Suppressor macrophage (primary cell): Measurements from ENCODE around the gene HOXD9.

Source experiments
- DNase-seq, 4 experiments: peaks; one replicate each; pipeline ENCODE4 v3.0.0-alpha.2; 2020 to 2022

The HOXD9 gene

GRCh38 chr2:176155356-176156044, 33.0 kb downstream of the HOXD9 start:
- no peak for DNase-seq

GRCh38 chr2:176156301-176156806, 33.8 kb downstream of the HOXD9 start:
- DNase-seq = no peak

DNA sequence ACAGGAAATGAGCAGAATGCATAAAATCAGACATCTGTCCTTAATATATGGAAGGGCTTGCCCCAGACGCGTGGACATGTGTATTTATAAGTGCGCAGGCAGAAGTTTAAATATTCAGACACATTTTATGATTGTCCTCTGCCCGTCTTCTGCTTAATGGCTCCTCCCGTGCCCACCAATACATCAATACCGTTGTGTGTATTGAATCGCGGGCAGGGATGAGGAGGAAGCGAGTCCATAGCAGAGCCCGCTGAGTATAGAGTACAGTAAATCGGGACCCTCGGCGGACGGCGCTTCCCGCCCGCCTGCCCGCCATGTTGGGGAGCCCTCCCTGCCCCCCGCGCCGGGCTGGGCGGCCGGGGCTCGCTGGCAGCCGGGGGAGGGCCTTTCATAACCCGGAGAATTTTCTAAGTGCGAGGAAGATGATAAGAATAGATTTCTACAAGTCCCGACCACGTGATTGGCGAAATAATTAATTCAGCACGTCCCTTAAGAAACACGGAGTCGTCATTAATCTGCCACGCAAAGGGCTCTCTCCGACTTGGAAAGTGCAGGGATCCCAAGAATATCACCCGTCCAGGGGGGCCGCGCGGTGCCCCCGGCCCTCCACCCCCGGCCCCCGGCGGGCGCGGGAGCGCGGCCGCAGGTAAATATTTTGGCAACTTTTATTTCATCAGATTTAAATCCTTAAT, 34.4 kb downstream of the HOXD9 start, which contains the start of gene HOXD3:
Gene HOXD3, plus strand, starts transcription at position 501 of the 692 bp plus-strand sequence. CDS start 11,808 bp downstream, outside the sequence.
- DNase-seq = no peak

GRCh38 chr2:176157499-176158185, 35.1 kb downstream of the HOXD9 start:
- no peak for DNase-seq

DNA sequence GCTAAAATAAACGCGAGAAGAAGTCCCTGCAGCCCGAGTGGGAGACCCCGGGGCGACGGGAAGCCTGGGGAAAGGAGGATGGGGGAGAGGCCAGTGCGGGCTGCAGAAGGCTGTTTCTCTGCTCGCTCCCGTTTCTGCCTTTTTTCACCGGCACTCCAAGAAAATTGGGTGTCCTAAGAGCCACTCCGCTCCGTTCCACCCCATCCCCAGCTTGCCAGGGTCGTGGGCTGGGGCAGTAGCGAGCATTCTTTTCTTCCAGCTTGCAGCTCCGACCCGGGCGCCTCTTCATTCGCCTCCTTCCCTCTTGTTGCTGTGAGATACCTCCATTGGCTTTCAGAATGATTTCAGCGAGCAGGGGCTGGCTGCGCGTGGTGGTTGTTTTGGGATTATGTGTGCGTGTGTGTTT, 35.7 kb downstream of the HOXD9 start:
- no peak for DNase-seq

DNA sequence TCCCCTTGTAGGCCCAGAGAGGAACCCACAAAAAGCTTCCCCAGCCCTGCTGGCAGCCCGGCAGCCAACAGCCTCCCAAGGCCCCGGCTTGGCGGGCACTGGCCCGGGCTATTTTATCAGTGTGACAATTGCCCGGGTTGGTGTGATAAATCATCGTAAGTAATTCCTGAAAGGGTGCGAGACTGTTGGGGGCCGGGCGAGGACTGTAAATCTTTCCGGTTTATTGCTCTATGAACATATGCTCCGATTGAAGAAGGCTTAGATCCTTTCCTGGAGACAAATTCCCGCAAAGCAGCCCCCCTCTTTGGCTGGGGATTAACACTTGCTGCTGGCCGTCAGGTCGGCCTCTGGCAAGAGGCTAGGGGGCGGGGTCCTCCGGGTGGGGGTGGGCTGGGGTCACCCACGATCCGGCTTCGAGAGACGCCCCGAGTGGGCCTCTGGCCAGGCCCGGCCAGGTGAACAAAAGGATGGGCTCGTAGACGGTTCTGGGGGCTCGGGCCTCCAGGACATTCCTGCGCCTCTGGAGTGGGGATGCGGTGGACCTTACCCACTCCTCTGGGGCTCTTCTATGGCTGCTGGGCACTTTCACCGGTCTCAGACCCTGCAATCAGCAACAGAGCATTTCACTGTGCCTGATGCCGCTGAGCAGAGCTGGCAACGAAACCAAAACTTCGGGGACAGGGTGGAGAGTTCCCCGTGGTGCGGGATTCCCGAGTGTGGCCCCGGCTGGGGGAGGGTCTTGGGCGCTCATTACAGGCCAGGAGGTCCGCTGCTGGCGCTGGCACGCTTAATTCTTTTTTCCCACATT, 36.5 kb downstream of the HOXD9 start:
- DNase-seq = no peak

- DNase-seq = no peak
These were observed 37.2 kb downstream of the HOXD9 start for GRCh38 chr2:176159663-176160250.

- DNase-seq = no peak
These were observed 37.9 kb downstream of the HOXD9 start for GRCh38 chr2:176160251-176160985.

- DNase-seq = no peak
These were observed 38.7 kb downstream of the HOXD9 start for GRCh38 chr2:176160986-176161824.

- DNase-seq = no peak
These were observed 39.5 kb downstream of the HOXD9 start for GRCh38 chr2:176161825-176162626.

DNA sequence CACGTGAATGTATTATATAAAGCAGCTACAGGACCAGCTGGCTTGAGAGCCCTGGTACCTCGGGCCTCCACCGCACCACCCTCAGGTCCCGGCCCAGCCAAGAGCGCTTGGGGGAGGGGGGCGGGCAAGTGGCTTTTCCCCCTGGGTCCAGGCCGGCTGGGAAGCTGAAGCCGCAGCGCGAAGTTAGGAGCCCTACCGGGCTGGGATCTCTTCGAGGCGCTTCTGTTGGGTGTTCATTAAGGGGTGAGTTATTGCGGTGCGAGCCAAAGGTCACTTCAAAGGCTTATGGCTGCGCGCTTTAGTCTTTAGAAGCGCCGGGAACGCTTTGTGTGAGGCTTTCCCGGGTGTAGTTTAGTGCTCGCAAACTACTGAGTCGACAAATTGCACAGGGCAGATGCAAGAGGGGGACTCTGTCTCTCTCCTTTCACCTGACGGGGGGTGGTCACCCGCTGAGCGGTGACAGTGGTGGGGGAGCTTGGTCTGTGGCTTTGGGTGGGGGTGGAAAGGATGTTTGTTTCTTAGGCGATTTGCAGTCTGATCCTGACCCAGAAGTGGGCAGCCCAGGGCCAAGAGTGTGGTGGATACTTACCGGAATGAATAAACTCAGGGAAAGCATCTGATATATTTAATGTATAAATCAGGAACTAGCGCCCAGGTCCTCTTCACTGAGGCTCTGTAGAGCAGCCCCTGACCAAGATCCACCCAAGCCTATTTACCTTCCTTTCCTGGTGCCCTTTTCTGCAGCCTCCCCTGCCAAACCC, 40.6 kb downstream of the HOXD9 start:
- no peak for DNase-seq

DNA sequence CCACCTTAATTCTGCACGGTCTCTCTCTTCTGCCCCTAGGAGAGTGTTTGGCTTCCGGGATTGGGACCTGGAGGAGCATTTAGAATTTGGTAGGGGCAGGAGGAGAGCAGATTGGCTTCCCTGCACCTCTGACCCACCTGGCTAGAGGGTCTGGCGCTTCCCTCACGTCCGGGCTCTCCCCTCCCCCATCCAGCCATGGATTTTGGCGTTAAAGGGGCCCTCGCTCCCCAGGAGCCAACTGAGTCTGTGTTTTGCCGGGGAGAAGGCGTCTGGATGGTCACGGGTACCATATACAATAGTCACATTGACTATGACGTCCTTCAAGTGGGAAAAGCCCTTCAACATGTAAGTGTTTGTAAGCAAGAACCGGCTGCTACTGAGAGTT, 41.1 kb downstream of the HOXD9 start:
- DNase-seq = no peak

DNA sequence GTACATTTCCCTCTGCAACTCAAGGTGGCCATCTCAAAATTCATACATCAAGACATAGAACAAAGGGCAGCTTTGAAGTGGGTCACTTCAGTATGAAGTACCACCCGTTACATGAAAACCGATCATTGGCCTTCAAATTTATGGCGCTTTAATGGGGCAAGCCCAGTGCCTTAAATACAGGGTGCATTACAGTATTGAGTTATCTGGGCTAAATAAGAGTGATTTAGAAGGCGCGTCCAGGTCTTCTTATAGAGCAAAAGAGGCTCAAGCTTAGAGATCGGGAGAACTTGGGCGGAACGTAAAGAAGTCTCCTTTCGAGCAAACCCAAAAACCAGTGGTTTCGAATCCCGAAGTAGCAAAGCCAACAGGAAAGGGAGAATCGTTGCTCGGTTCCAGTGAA, 41.7 kb downstream of the HOXD9 start:
- DNase-seq = no peak

GRCh38 chr2:176164611-176165369, 42.3 kb downstream of the HOXD9 start:
- DNase-seq = no peak

DNA sequence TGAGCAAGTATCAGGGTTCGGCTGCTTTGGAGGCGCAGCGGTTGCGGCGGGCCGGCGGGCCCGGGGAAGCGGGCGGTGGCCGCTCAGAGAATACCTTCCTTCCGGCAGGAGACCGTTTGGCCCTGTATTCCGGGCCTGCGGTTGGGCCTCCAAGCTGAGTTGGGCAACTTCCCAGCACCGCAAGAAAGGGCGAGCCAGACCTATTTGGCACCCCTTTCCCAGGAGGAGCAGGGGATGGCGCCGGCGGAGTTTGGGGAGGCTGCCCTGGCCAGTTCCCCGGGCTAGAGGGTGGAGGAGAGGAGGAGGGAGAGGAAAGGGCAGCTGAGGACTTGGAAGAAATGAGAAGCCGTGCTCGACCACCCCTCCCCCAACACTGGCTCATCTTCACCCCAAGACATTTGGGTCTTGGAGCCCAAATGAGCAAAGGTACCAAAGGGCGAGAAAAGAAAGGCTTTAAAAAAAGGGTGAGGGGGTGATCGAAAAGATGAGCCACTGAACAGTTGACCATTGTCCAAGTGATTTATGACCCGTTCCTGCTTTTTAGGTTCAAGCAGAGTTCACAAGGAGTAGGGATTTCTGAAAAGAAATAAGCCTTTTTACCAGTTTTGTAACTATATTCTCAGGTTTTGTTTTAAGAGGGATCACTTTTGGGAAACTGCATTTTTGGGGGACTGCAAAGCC, 43.0 kb downstream of the HOXD9 start:
- DNase-seq = no peak

- DNase-seq = no peak
These were observed 43.8 kb downstream of the HOXD9 start for GRCh38 chr2:176166272-176166671.

- DNase-seq = no peak
These were observed 44.9 kb downstream of the HOXD9 start for GRCh38 chr2:176167398-176167797.
